BLaER1 treated with 17β-estradiol and CSF1 and Interleukin-3, amounts not matched to agents 10 nM and 100 nM (cell line): Measurements from ENCODE around the gene HELLS.
"Not testable (repeated sequence)": the region's sequence is repeated elsewhere in the genome, so short reads cannot be mapped to it uniquely, and the experiment has no call there.

ENCODE experiments used
- H3K27ac ChIP-seq, 11 experiments: shearing (Covaris generic); formaldehyde crosslinking; 2 replicates each; pipeline ENCODE4 v1.8.1; 2022
- H3K27me3 ChIP-seq, 11 experiments: shearing (Covaris generic); formaldehyde crosslinking; 2 replicates each; pipeline ENCODE4 v1.8.1; 2022
- H3K36me3 ChIP-seq, 11 experiments: shearing (Covaris generic); formaldehyde crosslinking; 2 replicates each; pipeline ENCODE4 v1.8.1; 2022
- H3K4me1 ChIP-seq, 10 experiments: shearing (Covaris generic); formaldehyde crosslinking; 2 replicates each; pipeline ENCODE4 v1.8.1; 2022
- H3K4me2 ChIP-seq, 11 experiments: shearing (Covaris generic); formaldehyde crosslinking; 2 replicates each; pipeline ENCODE4 v1.8.1; 2022
- H3K4me3 ChIP-seq, 10 experiments: shearing (Covaris generic); formaldehyde crosslinking; 2 replicates each; pipeline ENCODE4 v1.8.1; 2022
- H3K9ac ChIP-seq, 11 experiments: shearing (Covaris generic); formaldehyde crosslinking; 2 replicates each; pipeline ENCODE4 v1.8.1; 2022
- H3K9me3 ChIP-seq, 11 experiments: shearing (Covaris generic); formaldehyde crosslinking; replicated peaks in 1 of 11; 2 replicates each; pipeline ENCODE4 v1.8.1; 2022
- H4K20me1 ChIP-seq, 11 experiments: shearing (Covaris generic); formaldehyde crosslinking; 2 replicates each; pipeline ENCODE4 v1.8.1; 2022
- Cebpa-rat ChIP-seq, 11 experiments: shearing (Covaris generic); IDR thresholded peaks; 2 replicates each; pipeline ENCODE4 v1.8.1; 2022

Gene HELLS

DNA sequence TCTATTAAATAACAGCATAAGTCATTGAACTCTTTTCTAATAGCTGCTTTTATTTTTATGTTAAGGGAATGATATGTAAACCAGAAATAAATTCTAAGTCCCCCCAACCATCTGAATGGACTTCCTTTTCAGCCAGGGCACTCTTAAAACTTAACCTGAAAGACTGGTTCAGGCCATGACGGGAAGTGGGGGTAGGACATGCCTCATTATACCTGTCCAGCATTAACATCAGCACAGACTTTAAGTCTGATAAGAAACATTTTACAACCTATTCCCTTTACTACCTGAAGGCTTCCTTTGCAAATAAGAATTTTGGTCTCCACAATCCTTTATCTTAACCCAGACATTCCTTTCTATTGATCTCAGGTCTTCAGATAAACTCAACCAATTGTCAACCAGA, 81.9 kb downstream of the HELLS start:
- no peak for TF ChIP-seq Cebpa-rat (IDR thresholded peaks at IDR 0.05)
- H3K9me3 ChIP-seq: peaks cover under 1 to 12% (median 7%) of the 10 kb centered on the region in 11 experiments; a peak in 20 of 22 replicates
- no peaks in the 10 kb centered on the region for H3K27me3 ChIP-seq
- no peak overlapping the region for H3K27ac ChIP-seq
- H4K20me1 ChIP-seq: no peaks in the 10 kb centered on the region
- peaks cover 7 to 11% (median 8%) of the 10 kb centered on the region in 10 experiments; a peak in 15 of 20 replicates for H3K4me1 ChIP-seq
- no peaks in the 10 kb centered on the region for H3K36me3 ChIP-seq
- no peak overlapping the region for H3K4me3 ChIP-seq
- H3K4me2 ChIP-seq: no peak overlapping the region
- H3K9ac ChIP-seq: no peak overlapping the region

DNA sequence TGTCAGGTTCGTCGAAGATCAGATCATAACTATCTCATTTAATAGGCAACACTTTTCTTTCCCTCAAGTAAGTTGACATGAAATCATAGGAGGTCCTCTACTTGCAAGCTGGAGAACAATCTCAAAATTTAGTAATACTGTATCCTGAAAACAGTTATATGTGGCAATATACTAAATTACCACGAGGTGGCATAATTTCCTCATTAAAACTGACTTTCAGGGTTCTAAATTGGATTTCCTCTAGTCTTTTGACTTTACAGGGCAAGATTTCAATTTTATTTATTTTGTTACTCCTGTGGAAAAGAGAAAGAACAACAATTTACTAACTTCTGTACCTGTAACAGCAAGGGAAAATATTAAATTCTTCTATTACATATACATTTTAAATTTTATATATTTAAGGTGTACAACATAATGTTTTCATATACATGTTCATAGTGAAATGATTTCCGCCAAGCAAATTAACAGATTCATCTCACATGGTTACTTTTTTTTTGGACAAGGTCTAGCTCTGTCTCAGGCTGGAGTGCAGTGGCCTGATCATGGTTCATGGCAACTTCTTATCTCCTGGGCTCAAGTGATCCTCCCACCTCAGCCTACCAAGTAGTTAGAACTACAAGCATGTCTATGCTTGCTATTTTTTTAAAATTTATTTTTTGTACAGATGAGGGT, 84.6 kb downstream of the HELLS start:
- H3K4me2 ChIP-seq: no peak overlapping the region
- peaks cover 23 to 37% (median 30%) of the 10 kb centered on the region in 11 experiments for H3K9me3 ChIP-seq
- no peak overlapping the region for H3K27ac ChIP-seq
- TF ChIP-seq Cebpa-rat (IDR thresholded peaks at IDR 0.05): no peak
- no peaks in the 10 kb centered on the region for H3K36me3 ChIP-seq
- H3K27me3 ChIP-seq: no peaks in the 10 kb centered on the region
- H3K4me3 ChIP-seq: no peak overlapping the region
- H3K9ac ChIP-seq: no peak overlapping the region
- H3K4me1 ChIP-seq: peaks cover 6 to 9% (median 8%) of the 10 kb centered on the region in 10 experiments; a peak in 14 of 20 replicates
- H4K20me1 ChIP-seq: no peaks in the 10 kb centered on the region

DNA sequence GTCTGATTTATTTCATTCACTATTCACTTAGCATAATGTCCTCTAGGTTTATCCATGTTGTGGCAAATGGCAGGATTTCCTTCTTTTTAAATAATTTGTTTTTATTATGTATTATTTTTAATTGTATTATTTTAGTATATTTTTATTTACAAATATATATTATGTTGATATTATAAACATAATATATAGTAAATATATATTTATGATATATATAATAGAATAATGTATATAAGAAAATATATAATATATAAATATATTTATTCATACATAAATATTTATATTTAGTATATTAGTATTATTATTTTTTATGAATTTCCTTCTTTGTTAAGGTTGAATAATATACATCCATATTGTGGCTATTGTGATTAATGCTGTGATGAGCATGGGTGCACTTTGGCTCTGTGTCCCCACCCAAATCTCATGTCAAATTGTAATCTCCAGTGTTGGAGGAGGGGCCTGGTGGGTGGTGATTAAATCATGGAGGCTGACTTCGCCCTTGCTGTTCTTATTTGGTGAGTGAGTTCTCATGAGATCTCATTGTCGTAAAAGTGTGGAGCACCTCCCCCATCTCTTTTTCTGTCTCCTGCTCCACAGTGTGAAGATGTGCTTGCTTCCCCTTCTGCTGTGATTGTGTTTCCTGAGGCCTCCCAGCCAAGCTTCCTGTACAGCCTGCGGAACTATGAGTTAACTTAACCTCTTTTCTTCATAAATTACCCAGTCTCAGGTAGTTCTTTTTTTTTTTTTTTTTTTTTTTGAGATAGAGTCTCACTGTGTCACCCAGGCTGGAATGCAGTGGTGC, 85.7 kb downstream of the HELLS start:
- peak overlapping the region in 9 of 11 experiments; percentile 12 to 54 (median 30); a peak in 10 of 22 replicates for H3K4me2 ChIP-seq
- TF ChIP-seq Cebpa-rat (IDR thresholded peaks at IDR 0.05): no peak

GRCh38 chr10:94632954-94633353, 87.4 kb downstream of the HELLS start:
- H4K20me1 ChIP-seq: no peaks in the 10 kb centered on the region
- peaks cover 38 to 59% (median 46%) of the 10 kb centered on the region in 11 experiments for H3K9me3 ChIP-seq
- H3K36me3 ChIP-seq: no peaks in the 10 kb centered on the region
- H3K4me1 ChIP-seq: peaks cover 6 to 9% (median 8%) of the 10 kb centered on the region in 10 experiments; a peak in 14 of 20 replicates
- H3K9ac ChIP-seq: no peak overlapping the region
- H3K4me3 ChIP-seq: no peak overlapping the region
- H3K27me3 ChIP-seq: no peaks in the 10 kb centered on the region
- TF ChIP-seq Cebpa-rat (IDR thresholded peaks at IDR 0.05): no peak
- H3K4me2 ChIP-seq: no peak overlapping the region
- H3K27ac ChIP-seq: no peak overlapping the region

More for the DNA sequence above, 85.7 kb downstream of the HELLS start:
- Histone ChIP-seq H4K20me1 (no peaks in the 10 kb centered on the region), H3K27ac (peak overlapping the region in 2 of 11 experiments; percentile 13 to 19; a peak in 1 of 22 replicates), H3K27me3 (no peaks in the 10 kb centered on the region), H3K36me3 (no peaks in the 10 kb centered on the region), H3K9me3 (peaks cover 28 to 42% (median 32%) of the 10 kb centered on the region in 11 experiments), H3K4me1 (peaks cover 6 to 9% (median 8%) of the 10 kb centered on the region in 10 experiments; a peak in 14 of 20 replicates), H3K9ac (no peak overlapping the region), H3K4me3 (no peak overlapping the region)

GRCh38 chr10:94638097-94638496, 92.5 kb downstream of the HELLS start:
- not testable (repeated sequence) for H3K4me2 ChIP-seq, H4K20me1 ChIP-seq, H3K27me3 ChIP-seq, H3K4me1 ChIP-seq, H3K4me3 ChIP-seq, H3K27ac ChIP-seq, H3K9ac ChIP-seq
- Histone ChIP-seq H3K36me3 (peaks cover 0 to 14% (median 0%) of the 10 kb centered on the region in 11 experiments; a peak in 4 of 22 replicates), H3K9me3 (peaks cover 53 to 69% (median 61%) of the 10 kb centered on the region in 11 experiments)

DNA sequence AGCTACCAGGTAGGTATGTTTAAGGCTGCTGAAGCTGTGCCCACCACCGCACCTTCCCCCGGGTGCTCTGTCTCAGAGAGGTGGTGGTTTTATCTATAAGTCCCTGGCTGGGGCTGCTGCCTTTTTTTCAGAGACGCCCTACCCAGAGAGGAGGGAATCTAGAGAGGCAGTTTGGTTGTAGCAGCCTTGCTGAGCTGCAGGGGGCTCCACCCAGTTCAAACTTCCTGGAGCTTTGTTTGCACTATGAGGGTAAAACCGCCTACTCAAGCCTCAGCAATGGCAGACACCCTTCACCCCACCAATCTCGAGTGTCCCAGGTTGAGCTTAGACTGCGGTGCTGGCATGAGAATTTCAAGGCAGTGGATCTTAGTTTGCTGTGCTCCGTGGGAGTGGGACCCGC, 94.3 kb downstream of the HELLS start:
- Histone ChIP-seq H3K4me1 (no peaks in the 10 kb centered on the region), H3K36me3 (peaks cover 0 to 14% (median 0%) of the 10 kb centered on the region in 11 experiments; a peak in 4 of 22 replicates), H3K9me3 (peaks cover 37 to 52% (median 46%) of the 10 kb centered on the region in 11 experiments), H3K9ac (no peak overlapping the region), H3K4me2 (no peak overlapping the region), H3K27me3 (no peaks in the 10 kb centered on the region), H4K20me1 (no peaks in the 10 kb centered on the region), H3K27ac (no peak overlapping the region), H3K4me3 (no peak overlapping the region)
- no peak for TF ChIP-seq Cebpa-rat (IDR thresholded peaks at IDR 0.05)

DNA sequence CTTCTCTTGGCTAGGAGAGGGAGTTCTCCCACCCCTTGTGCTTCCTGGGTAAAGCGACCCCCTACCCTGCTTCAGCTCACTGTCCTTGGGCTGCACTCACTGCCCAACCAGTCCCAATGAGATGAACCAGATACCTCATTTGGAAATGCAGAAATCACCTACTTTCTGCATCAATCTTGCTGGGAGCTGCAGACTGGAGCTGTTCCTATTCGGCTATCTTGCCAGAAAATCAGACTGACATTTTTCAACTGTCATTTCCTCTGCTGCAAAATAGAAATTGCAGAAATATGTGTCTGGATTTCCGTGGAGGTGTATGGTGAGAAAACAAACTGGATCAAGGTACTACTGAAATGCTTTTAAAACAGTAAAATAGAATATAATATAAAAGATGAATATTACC, 95.0 kb downstream of the HELLS start:
- Histone ChIP-seq H3K4me2 (no peak overlapping the region), H3K36me3 (peaks cover 0 to 14% (median 0%) of the 10 kb centered on the region in 11 experiments; a peak in 4 of 22 replicates), H3K27me3 (no peaks in the 10 kb centered on the region), H3K4me1 (no peaks in the 10 kb centered on the region), H3K9ac (no peak overlapping the region), H3K4me3 (no peak overlapping the region), H3K9me3 (peaks cover 34 to 46% (median 41%) of the 10 kb centered on the region in 11 experiments), H3K27ac (no peak overlapping the region), H4K20me1 (no peaks in the 10 kb centered on the region)
- no peak for TF ChIP-seq Cebpa-rat (IDR thresholded peaks at IDR 0.05)

DNA sequence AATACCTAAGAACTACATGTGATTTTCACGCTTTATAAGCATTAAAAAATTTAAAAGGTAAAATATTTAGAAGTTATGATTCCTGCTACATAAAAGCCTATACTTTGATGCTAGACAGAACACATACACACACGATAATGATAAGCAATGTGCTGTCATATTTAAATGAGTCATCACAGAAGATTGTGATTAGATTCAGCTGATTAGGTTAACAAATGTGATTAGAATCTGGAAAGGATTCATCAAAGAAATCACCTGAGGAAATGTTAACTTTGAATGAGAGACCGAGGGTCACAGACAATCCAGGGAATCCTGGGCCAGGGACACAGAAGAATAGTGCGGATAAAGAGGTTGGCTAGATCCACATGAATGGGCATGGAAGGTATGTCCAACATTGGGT, 95.9 kb downstream of the HELLS start:
- H3K27ac ChIP-seq: no peak overlapping the region
- no peak for TF ChIP-seq Cebpa-rat (IDR thresholded peaks at IDR 0.05)
- no peak overlapping the region for H3K9ac ChIP-seq
- H3K4me1 ChIP-seq: no peaks in the 10 kb centered on the region
- H3K27me3 ChIP-seq: no peaks in the 10 kb centered on the region
- peaks cover 0 to 14% (median 0%) of the 10 kb centered on the region in 11 experiments; a peak in 4 of 22 replicates for H3K36me3 ChIP-seq
- no peaks in the 10 kb centered on the region for H4K20me1 ChIP-seq
- H3K4me3 ChIP-seq: no peak overlapping the region
- H3K4me2 ChIP-seq: no peak overlapping the region
- H3K9me3 ChIP-seq: peaks cover 33 to 42% (median 40%) of the 10 kb centered on the region in 11 experiments

- Histone ChIP-seq H3K4me3 (no peak overlapping the region), H4K20me1 (no peaks in the 10 kb centered on the region), H3K9ac (no peak overlapping the region), H3K36me3 (peaks cover 0 to 12% (median 0%) of the 10 kb centered on the region in 11 experiments; a peak in 4 of 22 replicates), H3K4me2 (no peak overlapping the region), H3K27ac (no peak overlapping the region), H3K4me1 (no peaks in the 10 kb centered on the region), H3K27me3 (no peaks in the 10 kb centered on the region), H3K9me3 (peaks cover 12 to 14% (median 13%) of the 10 kb centered on the region in 11 experiments)
- TF ChIP-seq Cebpa-rat (IDR thresholded peaks at IDR 0.05): no peak
Measured at GRCh38 chr10:94644352-94644751, 98.8 kb downstream of the HELLS start.
